GM11168 (cell line): ENCODE results near the gene PARVG.

Experiments
- in situ Hi-C: fragments of 300-500 bp; cut with MboI; formaldehyde crosslinking; loops from one replicate; pipeline ENCODE4 v1.12.0; 2022; ENCODE audit warnings: low sequenced_read_pairs; ENCODE audit not compliant: unreplicated experiment

The PARVG gene

DNA sequence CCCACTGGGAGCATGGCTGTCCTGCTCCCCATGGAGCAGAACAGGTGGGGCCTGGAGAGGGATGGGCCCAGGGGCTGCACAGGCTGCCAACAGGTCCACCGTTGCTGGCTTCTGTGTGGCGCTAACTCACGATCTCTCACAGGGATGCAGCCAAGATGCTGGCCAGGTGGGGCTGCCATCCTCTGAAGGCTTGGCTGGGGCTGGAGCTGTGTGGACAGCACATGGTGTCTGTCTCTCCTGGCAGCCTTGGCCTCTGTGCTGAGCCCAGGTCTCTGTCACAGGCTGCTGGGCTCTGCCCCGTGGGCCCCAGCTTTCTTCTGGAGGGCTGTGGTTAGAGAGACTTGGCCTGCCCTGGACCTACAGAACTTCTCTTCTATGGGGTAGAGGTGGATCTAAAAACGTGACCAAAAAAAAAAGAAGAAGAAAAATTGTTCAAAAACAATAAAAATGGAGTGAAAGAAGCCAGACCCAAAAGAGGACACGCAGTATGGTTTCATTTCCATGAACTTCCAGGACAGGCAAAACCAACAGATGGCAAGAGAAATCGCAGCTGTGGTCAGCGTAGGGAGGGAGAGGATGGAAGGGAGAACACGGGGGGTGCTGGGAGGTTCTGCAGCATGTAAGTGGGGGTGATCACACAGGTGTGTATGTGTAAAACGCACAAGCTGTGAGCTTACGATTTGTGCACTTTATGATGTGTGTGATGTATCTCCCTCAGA is 12.2 kb downstream of the PARVG start:
- in situ Hi-C loops, result no loop called here

DNA sequence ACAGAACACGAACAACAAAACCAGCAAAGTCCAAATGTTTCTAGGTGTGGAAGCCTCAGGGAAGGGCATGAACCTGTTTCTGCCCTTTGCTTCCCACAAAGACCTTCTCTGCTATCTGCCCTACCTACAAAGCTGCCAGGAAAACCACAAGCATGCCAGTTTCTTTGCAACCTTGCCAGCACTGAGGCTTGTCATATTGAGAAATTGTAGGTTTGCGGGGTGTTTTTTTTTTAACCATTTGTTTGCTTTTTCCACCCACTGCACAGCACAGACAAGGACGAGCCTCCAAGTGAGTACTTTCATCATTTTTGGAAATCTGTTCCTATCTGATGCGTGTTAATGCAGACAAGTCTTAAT is 12.8 kb downstream of the PARVG start:
- in situ Hi-C loops, result no loop called here

GRCh38 chr22:44194569-44194968 is 13.8 kb downstream of the PARVG start:
- in situ Hi-C loops, result no loop called here

- in situ Hi-C loops, result no loop called here
These were observed 14.6 kb downstream of the PARVG start for GRCh38 chr22:44195189-44195871.

- in situ Hi-C loops, result no loop called here
These were observed 15.5 kb downstream of the PARVG start for GRCh38 chr22:44196241-44196640.

GRCh38 chr22:44196731-44197131 is 16.0 kb downstream of the PARVG start:
- in situ Hi-C loops, result no loop called here

DNA sequence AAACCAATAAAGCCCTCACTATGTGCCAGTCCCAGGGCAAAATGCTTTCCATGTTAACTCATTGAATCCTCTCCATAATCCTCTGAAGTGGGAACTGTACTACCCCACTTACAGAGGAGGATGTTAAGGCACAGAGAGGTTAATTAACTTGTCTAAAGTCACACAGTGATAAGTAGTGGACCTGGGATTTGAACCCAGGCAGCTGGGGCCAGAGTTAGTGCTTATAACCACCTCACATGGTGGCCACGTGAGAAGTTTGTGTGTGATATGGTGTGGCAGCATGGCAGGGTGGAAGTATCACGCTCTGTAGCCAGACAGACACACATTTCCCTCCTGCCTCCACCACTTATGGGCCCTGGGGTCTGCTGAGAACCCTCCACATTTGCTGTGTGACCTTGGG is 16.5 kb downstream of the PARVG start:
- in situ Hi-C loops, result no loop called here

DNA sequence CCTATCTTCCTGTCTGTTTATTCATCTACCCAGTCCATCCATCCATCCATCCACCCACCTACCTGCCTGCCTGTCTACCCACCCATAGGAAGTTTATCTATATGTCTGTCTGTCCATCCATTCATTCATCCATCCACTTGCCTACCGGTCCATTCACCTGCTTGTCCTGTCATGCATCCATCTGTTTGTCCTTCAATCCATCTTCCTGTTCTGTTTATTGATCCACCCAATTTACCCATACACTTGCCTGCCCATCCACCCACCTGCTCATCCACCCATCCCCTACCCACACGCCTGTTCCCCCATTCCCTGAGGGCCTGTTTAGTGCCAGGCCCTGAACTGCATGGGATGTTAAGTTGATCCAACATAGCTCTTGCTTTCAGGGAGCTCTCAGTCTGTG is 18.4 kb downstream of the PARVG start:
- in situ Hi-C loops, result no loop called here

- in situ Hi-C loops, result no loop called here
These were observed 19.1 kb downstream of the PARVG start for GRCh38 chr22:44199866-44200265.

DNA sequence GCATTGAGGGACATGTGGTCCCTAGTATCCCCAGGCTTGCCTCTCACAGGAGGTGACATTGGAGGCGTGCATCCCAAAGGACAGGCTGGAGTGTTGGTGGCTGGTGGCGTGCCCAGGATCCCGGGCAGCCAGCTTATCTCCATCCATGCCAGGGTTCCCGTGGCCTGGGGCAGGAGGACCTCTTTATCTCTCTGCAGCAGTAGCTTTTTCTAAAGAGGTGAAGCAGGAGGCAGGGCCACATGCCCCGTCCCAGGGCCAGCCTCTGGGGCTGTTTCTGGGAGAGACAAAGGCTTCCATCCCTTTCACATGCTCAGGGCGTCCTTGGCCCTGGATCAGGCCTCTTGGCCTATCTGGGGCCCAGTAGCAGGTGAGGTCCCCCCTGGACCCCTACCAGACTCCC is 19.7 kb downstream of the PARVG start:
- in situ Hi-C loops, result no loop called here

DNA sequence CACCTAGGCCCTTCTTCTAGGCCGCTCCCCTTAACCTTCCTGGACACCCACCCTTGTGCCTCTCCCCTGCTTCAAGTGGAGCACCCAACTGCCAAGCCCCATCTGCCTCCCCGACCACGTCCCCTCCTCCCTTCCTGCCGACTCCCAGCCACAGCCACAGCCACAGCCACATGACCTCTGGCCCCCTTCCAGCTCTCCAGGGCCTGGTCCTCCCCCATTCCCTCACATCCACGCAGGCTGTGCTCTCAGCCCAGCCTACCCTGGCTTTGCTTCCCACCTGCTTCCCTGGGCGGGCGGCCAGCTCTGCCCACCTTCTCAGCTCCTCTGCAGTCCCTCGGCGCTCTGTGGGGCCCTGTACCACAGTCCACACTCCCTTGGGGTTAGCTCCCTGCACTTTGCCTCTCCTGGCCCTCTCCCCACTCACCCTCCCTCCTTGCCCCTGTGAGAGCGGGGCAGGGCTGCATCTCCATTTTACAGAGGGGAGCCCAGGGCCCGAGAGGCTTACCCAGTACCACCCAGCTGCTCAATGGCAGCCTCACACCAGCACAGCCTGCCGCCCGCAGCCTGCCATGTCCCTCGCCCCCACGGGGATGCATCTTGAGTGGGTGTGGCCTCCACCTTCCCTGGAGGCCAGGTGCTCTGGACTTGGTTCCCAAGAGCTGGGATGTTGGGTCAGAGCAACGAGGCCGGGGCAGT is 20.3 kb downstream of the PARVG start:
- in situ Hi-C loops, result no loop called here

- in situ Hi-C loops, result no loop called here
These were observed 20.9 kb downstream of the PARVG start for GRCh38 chr22:44201665-44202064.

DNA sequence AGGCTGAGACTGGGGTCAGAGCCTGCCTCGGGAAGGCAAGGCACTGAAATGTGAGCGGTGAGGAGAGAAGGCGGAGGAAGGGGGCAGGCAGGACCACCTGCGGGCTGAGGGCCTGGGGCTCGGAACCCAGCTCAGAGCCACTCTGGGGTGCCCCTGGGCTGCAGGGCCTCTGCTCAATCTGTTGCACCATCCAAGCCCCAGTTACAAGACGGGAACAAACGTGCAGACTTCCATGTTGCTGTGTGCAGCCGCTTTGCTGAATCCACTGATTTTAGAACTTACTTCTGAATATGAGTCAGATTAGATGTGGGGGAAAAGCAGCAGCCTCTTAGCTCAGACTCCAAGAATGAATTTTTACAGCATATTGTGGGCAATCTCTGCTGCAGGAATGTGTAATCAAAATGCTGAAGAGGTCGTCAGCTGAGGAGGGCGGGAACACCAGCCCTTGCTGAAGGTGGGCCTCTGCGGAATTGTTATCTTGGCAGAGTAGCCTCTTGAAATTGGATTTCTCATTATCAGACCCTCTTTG is 21.6 kb downstream of the PARVG start:
- in situ Hi-C loops, result no loop called here

GRCh38 chr22:44203203-44203602 is 22.5 kb downstream of the PARVG start:
- in situ Hi-C loops, result no loop called here

DNA sequence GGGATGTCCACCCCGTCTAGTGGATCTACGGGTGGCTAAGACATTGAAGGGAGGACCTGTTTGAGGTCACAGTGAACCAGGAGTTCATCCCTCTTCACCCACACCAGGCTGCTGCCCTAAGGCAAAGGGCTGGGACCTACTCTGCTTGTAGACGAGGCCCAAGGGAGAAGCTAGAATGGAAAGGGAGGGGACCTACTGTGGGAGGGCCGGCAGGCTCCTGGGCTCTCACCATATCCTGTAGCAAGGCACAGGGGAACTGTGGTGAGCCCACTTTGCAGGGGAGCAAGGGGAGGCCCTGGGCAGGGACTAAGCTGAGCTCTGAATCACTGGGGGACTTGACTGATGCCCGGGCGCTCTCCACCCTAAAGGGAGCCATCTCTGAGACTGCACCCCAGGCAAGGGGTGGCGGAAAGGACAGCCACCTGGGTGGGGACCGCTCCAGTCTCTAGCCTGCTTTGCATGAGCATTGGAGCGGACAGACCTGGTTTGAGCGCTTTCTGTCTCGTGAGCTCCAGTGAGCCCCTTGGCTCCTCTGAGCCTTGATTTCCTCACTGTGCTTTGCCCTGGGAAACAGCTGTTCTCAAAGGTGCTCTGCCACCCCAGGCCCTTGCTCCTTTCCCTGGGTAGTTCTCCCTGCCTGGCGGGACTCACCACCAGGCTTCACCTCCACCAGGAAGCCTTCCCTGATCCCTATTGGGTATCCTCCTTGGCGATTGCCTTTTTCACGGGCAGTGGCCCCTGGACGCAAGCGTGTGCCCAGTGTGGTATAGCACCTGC is 24.2 kb downstream of the PARVG start:
- in situ Hi-C loops, result no loop called here

GRCh38 chr22:44205516-44206329 is 25.0 kb downstream of the PARVG start:
- in situ Hi-C loops, result no loop called here

DNA sequence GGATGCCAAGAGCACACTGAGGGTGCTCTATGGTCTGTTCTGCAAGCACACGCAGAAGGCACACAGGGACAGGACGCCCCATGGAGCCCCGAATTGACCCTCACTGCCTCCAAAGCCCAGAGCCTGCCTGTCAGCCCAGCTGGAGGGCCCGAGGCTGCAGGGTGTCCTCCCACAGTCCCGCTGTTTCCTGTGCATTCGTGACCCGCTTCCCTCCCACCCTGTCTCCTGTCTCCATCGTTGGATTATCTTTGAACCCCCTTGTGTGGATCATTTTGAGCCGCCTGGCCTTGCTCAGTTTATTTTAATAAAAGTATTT is 25.6 kb downstream of the PARVG start:
- in situ Hi-C loops, result no loop called here

- in situ Hi-C loops, result no loop called here
These were observed 26.0 kb downstream of the PARVG start for GRCh38 chr22:44206696-44207095.

GRCh38 chr22:44207173-44207980 is 26.7 kb downstream of the PARVG start:
- in situ Hi-C loops, result no loop called here
